Measurements from ENCODE around the gene CGN. TPM values are rescaled to one million over a fixed set of nuclear protein-coding genes. Genes with fewer than 3 reads are reported as not detected.

Gene CGN
- total RNA-seq (2022; extraction: Qiagen RNA extraction), result 1.1 to 1.6 TPM (median 1.4 TPM) in 5 replicates

GRCh38 chr1:151510957-151511635, at the start of gene CGN:
CGN (plus strand) TSS chr1:151511387; CDS start chr1:151518520, 7,133 bp downstream.

DNA sequence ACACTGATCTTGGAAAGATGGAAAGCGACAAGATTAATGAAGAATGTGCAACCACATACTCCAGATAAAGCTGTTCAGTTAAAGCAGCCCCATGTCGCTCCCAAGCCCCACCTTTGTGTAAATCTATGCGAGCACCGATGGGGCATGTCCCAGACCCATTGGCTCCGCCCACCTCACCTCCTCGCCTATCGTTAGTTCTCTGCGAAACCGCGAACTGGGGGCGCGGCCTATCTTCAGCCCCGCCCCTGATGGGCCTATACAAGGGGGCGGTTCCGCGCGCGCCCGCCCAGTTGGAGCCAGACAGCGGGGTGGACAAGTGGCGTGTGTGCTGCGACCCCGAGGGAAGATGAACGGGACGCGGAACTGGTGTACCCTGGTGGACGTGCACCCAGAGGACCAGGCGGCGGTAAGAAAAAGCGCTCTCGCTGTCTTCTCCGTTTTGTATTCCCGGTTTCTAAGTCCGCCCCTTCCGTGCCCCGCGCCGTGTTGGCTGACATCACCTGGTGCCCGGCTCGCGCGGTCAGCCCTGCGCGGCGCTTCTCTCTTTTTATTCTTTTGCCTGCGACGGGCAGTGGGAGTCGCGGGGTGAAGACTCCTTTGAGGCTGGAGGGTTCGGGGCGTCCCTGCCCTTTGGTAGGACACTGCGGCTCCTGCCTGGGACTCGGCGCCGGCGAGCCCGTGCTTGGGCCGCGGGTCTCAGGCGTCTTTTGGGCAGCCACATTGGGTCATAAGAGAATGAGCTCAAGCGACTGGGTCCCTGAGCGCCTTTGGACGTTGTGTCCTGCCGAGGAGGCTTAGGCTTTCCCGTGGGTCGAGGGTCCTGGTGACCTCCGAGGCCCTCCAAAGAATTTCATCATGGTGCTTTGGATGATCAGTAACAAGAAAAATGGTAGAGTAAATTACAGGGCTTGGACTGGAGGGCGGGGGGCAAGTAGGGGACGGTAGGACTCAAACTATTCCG, 29.1 kb downstream of the CGN start, which contains the start of gene TUFT1:
Gene TUFT1 (plus strand): TSS at position 289 of the 961 bp plus-strand sequence. CDS start 58 bp downstream, at position 347.

Other genes starting within 250 kb of the CGN start
- 11.8 to 15.3 TPM (median 14.0 TPM) in 5 replicates for gene ZNF687, start 229.1 kb upstream of the CGN start, total RNA-seq (2022; extraction: Qiagen RNA extraction)
- gene PI4KB, start 184.0 kb upstream of the CGN start, total RNA-seq (2022; extraction: Qiagen RNA extraction), result 24.1 to 27.9 TPM (median 26.2 TPM) in 5 replicates
- gene RFX5, start 164.1 kb upstream of the CGN start, total RNA-seq (2022; extraction: Qiagen RNA extraction), result 23.7 to 28.4 TPM (median 25.6 TPM) in 5 replicates
- gene SELENBP1, start 138.7 kb upstream of the CGN start, total RNA-seq (2022; extraction: Qiagen RNA extraction), result 5.9 to 8.4 TPM (median 6.1 TPM) in 5 replicates
- gene PSMB4, start 111.8 kb upstream of the CGN start, total RNA-seq (2022; extraction: Qiagen RNA extraction), result 362 to 444 TPM (median 420 TPM) in 5 replicates
- 19.2 to 22.2 TPM (median 20.1 TPM) in 5 replicates for gene POGZ, start 51.9 kb upstream of the CGN start, total RNA-seq (2022; extraction: Qiagen RNA extraction)
- gene TUFT1, start 28.9 kb downstream of the CGN start, total RNA-seq (2022; extraction: Qiagen RNA extraction), result 11.8 to 14.2 TPM (median 12.9 TPM) in 5 replicates
- 6.4 to 10.1 TPM (median 7.0 TPM) in 5 replicates for gene SNX27, start 100.7 kb downstream of the CGN start, total RNA-seq (2022; extraction: Qiagen RNA extraction)
- gene CELF3, start 205.4 kb downstream of the CGN start, total RNA-seq (2022; extraction: Qiagen RNA extraction), result 0.04 TPM in 1 of 5 replicates, not detected in the others
- 0.27 TPM in 1 of 5 replicates, not detected in the others for gene RIIAD1, start 210.1 kb downstream of the CGN start, total RNA-seq (2022; extraction: Qiagen RNA extraction)